Measurements from ENCODE around the gene CYSTM1. TPM values are rescaled to one million over a fixed set of nuclear protein-coding genes. Genes with fewer than 3 reads are reported as not detected.

Gene CYSTM1
- total and polyA plus RNA-seq, 4 experiments from 2014 or later, result 5.0 to 21.1 (median 9.5) TPM

DNA sequence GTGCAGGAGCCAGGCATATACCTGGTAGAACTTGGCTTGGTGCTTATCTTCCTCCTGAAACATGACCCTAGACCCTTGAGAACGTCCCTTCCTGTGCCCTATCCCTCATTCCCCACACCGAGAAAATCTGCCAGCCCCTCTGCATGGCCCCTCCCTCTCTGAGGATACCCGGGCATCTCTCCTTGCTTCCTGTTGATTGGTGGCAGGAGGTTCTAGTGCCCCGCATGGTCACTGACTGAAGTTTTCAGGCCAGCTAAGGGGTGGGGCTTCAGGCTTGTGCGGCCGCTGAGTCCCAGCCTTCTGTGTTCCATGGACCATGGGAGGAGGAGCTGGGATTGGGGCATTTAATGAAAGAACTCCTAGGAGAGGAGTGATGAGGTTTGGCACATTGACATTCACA, 26.5 kb upstream of the CYSTM1 start:
- no peaks in the 10 kb centered on the region for H3K9me3 ChIP-seq (ENCODE audit: control insufficient read depth in 1 of 2, low read length in 2 of 2)
- no peak overlapping the region for H3K27ac Mint-ChIP-seq
- intact Hi-C loops (cut with micrococcal nuclease), result no loop called here
- H3K27me3 Mint-ChIP-seq, result peaks cover 4 to 12% of the 10 kb centered on the region in 2 donors
- CTCF ChIA-PET (ENCODE audit: partially characterized antibody), result interaction anchor here (0.7 to 14.9 kb wide), 2 partner anchors 76 to 92 kb away, joined by 3 to 257 read pairs; no protein-coding TSS in a partner anchor
- H3K9me3 Mint-ChIP-seq, result no peaks in the 10 kb centered on the region
- H3K36me3 Mint-ChIP-seq, result peaks cover 0 to 2% of the 10 kb centered on the region in 2 donors
- POLR2A ChIA-PET (ENCODE audit: partially characterized antibody), result no interaction called here
- H3K27ac ChIP-seq (ENCODE audit: low read depth, low read length), result no peak overlapping the region
- DNase-seq, result no peak
- peaks cover 15 to 38% (median 20%) of the 10 kb centered on the region in 4 donors for H3K4me1 Mint-ChIP-seq
- no peak overlapping the region for H3K4me3 Mint-ChIP-seq
- H3K4me1 ChIP-seq (ENCODE audit: insufficient read depth, low read length), result peaks cover 12% of the 10 kb centered on the region
- H3K4me3 ChIP-seq (ENCODE audit: low read length in 2 of 2), result no peak overlapping the region
- H3K27me3 ChIP-seq (ENCODE audit: insufficient read depth, low read length), result peaks cover 7% of the 10 kb centered on the region
- no peaks in the 10 kb centered on the region for H3K36me3 ChIP-seq (ENCODE audit: insufficient read depth, low read length)

DNA sequence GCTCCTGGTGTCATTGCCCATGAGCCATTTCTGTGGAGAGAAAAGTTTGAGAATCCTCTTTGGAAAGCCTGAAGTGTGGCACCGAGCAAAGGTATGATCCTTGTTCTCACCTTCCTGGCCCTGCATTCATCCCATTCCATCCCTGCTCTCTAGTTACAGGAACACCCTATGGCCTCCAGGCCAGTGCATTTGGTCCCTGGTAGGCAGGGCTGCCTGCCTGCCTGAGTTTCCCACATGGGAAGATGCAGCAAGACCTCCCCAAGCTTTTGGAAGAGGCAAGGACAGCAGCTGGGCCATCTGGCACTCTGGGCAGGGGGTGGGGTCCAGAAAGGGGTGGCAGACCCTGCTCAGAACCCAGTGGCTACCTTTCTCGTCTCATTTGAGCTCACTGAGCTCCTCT, 24.8 kb upstream of the CYSTM1 start:
- Mint-ChIP-seq H3K4me1 (peaks cover 8 to 23% (median 9%) of the 10 kb centered on the region in 4 donors), H3K36me3 (peaks cover 0 to 1% of the 10 kb centered on the region in 2 donors), H3K9me3 (peaks cover 0 to 2% (median 0%) of the 10 kb centered on the region in 8 donors), H3K27me3 (peaks cover under 1 to 6% of the 10 kb centered on the region in 2 donors), H3K4me3 (no peak overlapping the region), H3K27ac (no peak overlapping the region)
- Histone ChIP-seq H3K9me3 (ENCODE audit: control insufficient read depth in 1 of 2, low read length in 2 of 2) (no peaks in the 10 kb centered on the region), H3K36me3 (ENCODE audit: insufficient read depth, low read length) (no peaks in the 10 kb centered on the region), H3K4me1 (ENCODE audit: insufficient read depth, low read length) (peaks cover 9% of the 10 kb centered on the region), H3K27me3 (ENCODE audit: insufficient read depth, low read length) (peaks cover 5% of the 10 kb centered on the region), H3K4me3 (ENCODE audit: low read length in 2 of 2) (no peak overlapping the region), H3K27ac (ENCODE audit: low read depth, low read length) (no peak overlapping the region)
- ChIA-PET POLR2A (ENCODE audit: partially characterized antibody) (no interaction called here), CTCF (ENCODE audit: partially characterized antibody) (interaction anchor here (10.5 kb wide), 1 partner anchor 77 kb away, joined by 175 read pairs; no protein-coding TSS in a partner anchor)
- DNase-seq, result no peak
- intact Hi-C loops (cut with micrococcal nuclease), result no loop called here

DNA sequence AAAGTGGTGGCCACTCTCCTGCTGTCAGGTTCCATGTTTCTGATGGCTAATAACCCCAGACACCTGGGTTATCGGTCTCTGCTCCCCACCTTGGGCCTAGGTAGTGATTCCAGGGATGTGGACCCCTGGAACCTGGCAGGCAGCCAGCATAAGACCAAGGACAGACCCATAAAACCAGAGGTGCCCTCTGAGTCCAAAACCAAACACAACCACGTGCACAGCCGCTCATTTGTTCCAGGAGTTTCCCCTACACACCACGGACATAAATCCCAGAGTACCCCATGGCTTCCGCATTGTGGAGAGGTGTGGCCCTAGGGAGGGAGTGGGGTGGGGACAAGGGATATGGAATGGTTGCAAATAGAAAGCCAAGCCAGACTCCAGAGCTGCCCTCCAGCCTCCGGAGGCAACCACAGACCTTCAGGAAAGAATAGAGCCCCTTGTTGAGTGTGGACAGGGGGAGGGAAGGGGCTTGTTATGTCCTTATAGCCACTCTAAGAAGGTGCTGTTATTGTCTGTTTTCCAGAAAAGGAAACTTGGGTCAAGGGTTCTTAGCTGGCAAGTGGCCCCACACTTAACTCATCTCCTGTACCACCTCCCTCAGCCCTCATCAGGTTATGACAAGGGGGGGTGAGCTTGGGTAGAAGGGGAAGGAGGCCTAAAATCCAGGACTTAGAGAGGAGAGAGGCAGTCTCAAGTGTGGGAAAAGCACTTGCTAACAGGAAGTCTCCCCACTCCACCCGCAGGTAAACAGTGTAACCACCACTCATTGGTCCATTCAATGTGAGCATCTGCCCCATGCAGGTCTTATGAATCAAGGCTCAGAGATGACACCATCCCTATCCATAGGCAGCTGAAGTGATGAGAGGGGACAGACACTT, 23.6 kb upstream of the CYSTM1 start:
- Mint-ChIP-seq H3K27me3 (peaks cover 0 to 1% of the 10 kb centered on the region in 2 donors), H3K36me3 (no peaks in the 10 kb centered on the region), H3K4me3 (peak overlapping the region in 1 of 8 donors; percentile 36), H3K4me1 (peaks cover 2 to 17% (median 7%) of the 10 kb centered on the region in 4 donors), H3K9me3 (peaks cover 0 to 2% (median 0%) of the 10 kb centered on the region in 8 donors), H3K27ac (peak overlapping the region in 1 of 7 donors; percentile 32)
- H3K36me3 ChIP-seq (ENCODE audit: insufficient read depth, low read length), result no peaks in the 10 kb centered on the region
- POLR2A ChIA-PET (ENCODE audit: partially characterized antibody), result no interaction called here
- H3K27ac ChIP-seq (ENCODE audit: low read depth, low read length), result no peak overlapping the region
- no peaks in the 10 kb centered on the region for H3K27me3 ChIP-seq (ENCODE audit: insufficient read depth, low read length)
- DNase-seq, result no peak
- no peaks in the 10 kb centered on the region for H3K9me3 ChIP-seq (ENCODE audit: control insufficient read depth in 1 of 2, low read length in 2 of 2)
- CTCF ChIA-PET (ENCODE audit: partially characterized antibody), result interaction anchor here (0.7 to 11.2 kb wide), 4 partner anchors 7 to 78 kb away, joined by 3 to 175 read pairs (median 68); no protein-coding TSS in a partner anchor
- H3K4me1 ChIP-seq (ENCODE audit: insufficient read depth, low read length), result no peaks in the 10 kb centered on the region
- intact Hi-C loops (cut with micrococcal nuclease), result no loop called here
- no peak overlapping the region for H3K4me3 ChIP-seq (ENCODE audit: low read length in 2 of 2)

DNA sequence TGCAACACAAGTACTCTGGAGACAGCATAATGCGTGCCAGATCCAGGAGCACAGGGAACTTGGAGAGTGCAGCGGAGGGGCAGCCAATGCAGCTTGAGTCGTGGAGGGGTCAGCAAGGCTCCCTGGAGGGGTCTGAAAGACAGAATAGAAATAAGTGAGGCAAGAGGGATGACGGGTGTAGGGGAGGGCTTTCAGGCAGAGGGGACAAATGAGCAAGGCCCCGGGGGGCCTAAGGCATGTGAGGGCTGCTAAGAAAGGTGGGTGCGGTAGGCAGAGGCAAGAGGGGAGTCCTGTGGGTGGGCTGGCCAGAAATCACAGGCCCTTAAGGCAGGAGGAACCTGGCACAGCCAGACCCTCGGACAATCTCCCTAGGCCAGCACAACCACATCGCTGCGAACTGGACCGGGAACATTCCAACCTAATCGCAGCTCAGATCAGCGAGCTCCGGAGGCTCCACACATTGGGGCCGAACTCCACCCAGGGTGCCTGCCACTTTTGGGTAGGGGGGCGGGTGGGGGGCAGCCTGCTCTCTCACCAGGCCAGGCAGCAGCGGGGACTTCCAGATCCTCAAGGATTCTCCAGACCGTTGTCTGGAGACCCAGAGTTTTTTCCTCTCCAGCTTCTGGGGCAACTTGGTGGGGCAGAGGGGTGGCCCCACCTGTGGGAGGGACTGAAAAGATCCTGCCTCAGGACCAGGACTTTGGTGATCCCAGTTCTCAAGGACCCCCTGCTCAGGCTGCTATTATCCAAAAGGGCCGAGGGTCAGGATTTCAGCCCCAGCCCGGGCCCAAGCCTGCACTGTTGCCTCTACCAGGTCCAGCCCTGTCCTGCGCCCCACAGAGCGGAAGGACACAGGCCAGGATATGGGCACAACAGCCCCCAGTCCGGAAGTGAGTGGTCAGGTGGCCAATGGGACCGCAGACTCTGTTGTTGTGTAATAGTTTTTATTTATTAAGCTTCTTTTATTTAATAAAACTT, 22.7 kb upstream of the CYSTM1 start:
- peaks cover 0 to 2% (median 0%) of the 10 kb centered on the region in 8 donors for H3K9me3 Mint-ChIP-seq
- no peak overlapping the region for H3K27ac Mint-ChIP-seq
- Histone ChIP-seq H3K4me1 (ENCODE audit: insufficient read depth, low read length) (peaks cover 9% of the 10 kb centered on the region), H3K4me3 (ENCODE audit: low read length in 2 of 2) (no peak overlapping the region), H3K27me3 (ENCODE audit: insufficient read depth, low read length) (no peaks in the 10 kb centered on the region), H3K27ac (ENCODE audit: low read depth, low read length) (no peak overlapping the region), H3K36me3 (ENCODE audit: insufficient read depth, low read length) (no peaks in the 10 kb centered on the region), H3K9me3 (ENCODE audit: control insufficient read depth in 1 of 2, low read length in 2 of 2) (no peaks in the 10 kb centered on the region)
- peaks cover 5 to 19% (median 9%) of the 10 kb centered on the region in 4 donors for H3K4me1 Mint-ChIP-seq
- ChIA-PET CTCF (ENCODE audit: partially characterized antibody) (interaction anchor here (0.7 to 11.2 kb wide), 4 partner anchors 8 to 79 kb away, joined by 3 to 175 read pairs (median 68); no protein-coding TSS in a partner anchor), POLR2A (ENCODE audit: partially characterized antibody) (no interaction called here)
- no peaks in the 10 kb centered on the region for H3K27me3 Mint-ChIP-seq
- H3K4me3 Mint-ChIP-seq, result no peak overlapping the region
- no peak for DNase-seq
- no peaks in the 10 kb centered on the region for H3K36me3 Mint-ChIP-seq
- intact Hi-C loops (cut with micrococcal nuclease), result no loop called here

DNA sequence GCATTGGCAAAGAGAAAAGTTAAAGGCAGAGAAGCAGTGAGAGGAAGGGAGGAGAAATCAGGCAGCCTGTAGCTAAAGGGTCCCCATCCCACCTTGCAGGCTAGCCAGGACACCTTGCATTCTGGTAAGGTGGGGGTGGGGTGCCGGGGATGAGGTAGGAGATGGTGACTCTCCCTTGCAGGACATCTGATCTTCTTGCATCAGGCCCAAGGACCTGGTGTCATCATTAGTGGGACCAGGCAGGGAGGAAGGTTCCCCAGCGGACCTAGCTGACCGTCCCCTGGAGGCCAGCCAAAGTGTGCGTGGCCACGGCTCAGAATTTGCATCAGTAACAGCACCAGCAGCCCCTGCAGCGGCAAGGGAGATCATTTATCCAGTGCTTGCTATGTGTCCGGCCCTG, 21.7 kb upstream of the CYSTM1 start:
- peaks cover 5 to 16% (median 12%) of the 10 kb centered on the region in 4 donors for H3K4me1 Mint-ChIP-seq
- H3K4me3 ChIP-seq (ENCODE audit: low read length in 2 of 2), result no peak overlapping the region
- ChIA-PET POLR2A (ENCODE audit: partially characterized antibody) (interaction anchor here (0.8 kb wide), 1 partner anchor 21 kb away, joined by 4 read pairs; no protein-coding TSS in a partner anchor), CTCF (ENCODE audit: partially characterized antibody) (interaction anchor here (0.7 to 11.2 kb wide), 4 partner anchors 9 to 80 kb away, joined by 3 to 175 read pairs (median 68); no protein-coding TSS in a partner anchor)
- no peaks in the 10 kb centered on the region for H3K36me3 ChIP-seq (ENCODE audit: insufficient read depth, low read length)
- H3K27ac Mint-ChIP-seq, result peak overlapping the region in 1 of 7 donors; percentile 70
- intact Hi-C loops (cut with micrococcal nuclease), result no loop called here
- H3K9me3 ChIP-seq (ENCODE audit: control insufficient read depth in 1 of 2, low read length in 2 of 2), result no peaks in the 10 kb centered on the region
- no peak overlapping the region for H3K4me3 Mint-ChIP-seq
- H3K36me3 Mint-ChIP-seq, result no peaks in the 10 kb centered on the region
- H3K27ac ChIP-seq (ENCODE audit: low read depth, low read length), result no peak overlapping the region
- DNase-seq, result no peak
- H3K9me3 Mint-ChIP-seq, result peaks cover 0 to 2% (median 0%) of the 10 kb centered on the region in 8 donors
- no peaks in the 10 kb centered on the region for H3K27me3 Mint-ChIP-seq
- H3K27me3 ChIP-seq (ENCODE audit: insufficient read depth, low read length), result no peaks in the 10 kb centered on the region
- H3K4me1 ChIP-seq (ENCODE audit: insufficient read depth, low read length), result peaks cover 11% of the 10 kb centered on the region

DNA sequence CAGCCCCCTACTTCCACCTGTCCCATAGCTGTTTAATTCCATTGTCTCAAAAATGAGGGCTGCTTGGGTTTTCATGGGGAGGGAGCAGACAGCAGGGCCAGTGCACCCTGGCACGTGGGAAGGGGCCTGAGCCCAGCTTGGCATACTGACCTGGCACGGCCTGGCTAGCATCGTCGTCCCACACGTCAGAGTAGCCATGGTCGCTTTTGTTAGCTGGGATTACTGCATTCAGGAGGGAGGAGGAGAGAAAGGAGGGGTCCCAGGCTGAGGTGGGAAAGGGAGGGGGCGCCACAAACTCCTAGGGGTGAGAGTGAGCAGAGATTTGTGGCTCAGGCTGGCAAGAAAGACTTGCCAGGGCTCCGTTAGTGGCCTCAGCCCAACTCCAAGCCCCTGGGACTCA, 21.1 kb upstream of the CYSTM1 start:
- Histone ChIP-seq H3K27ac (ENCODE audit: low read depth, low read length) (no peak overlapping the region), H3K36me3 (ENCODE audit: insufficient read depth, low read length) (no peaks in the 10 kb centered on the region), H3K4me3 (ENCODE audit: low read length in 2 of 2) (no peak overlapping the region), H3K9me3 (ENCODE audit: control insufficient read depth in 1 of 2, low read length in 2 of 2) (no peaks in the 10 kb centered on the region), H3K27me3 (ENCODE audit: insufficient read depth, low read length) (no peaks in the 10 kb centered on the region), H3K4me1 (ENCODE audit: insufficient read depth, low read length) (peaks cover 11% of the 10 kb centered on the region)
- no peaks in the 10 kb centered on the region for H3K27me3 Mint-ChIP-seq
- H3K36me3 Mint-ChIP-seq, result no peaks in the 10 kb centered on the region
- no peak for DNase-seq
- no peak overlapping the region for H3K4me3 Mint-ChIP-seq
- CTCF ChIA-PET (ENCODE audit: partially characterized antibody), result interaction anchor here (0.7 to 11.2 kb wide), 7 partner anchors 10 to 367 kb away, joined by 3 to 175 read pairs (median 3); no protein-coding TSS in a partner anchor
- H3K9me3 Mint-ChIP-seq, result peaks cover 0 to 2% (median 0%) of the 10 kb centered on the region in 8 donors
- POLR2A ChIA-PET (ENCODE audit: partially characterized antibody), result interaction anchor here (0.8 kb wide), 1 partner anchor 21 kb away, joined by 4 read pairs; no protein-coding TSS in a partner anchor
- H3K27ac Mint-ChIP-seq, result no peak overlapping the region
- intact Hi-C loops (cut with micrococcal nuclease), result no loop called here
- peaks cover 5 to 15% (median 11%) of the 10 kb centered on the region in 4 donors for H3K4me1 Mint-ChIP-seq

All from CD4-positive, alpha-beta memory T cell (primary cell).